Right lobe of liver (tissue), 6 donors: ENCODE data around the gene TCN2. TPM values are rescaled to one million over a fixed set of nuclear protein-coding genes. Genes with fewer than 3 reads are reported as not detected.
"Not testable (repeated sequence)": the region's sequence is repeated elsewhere in the genome, so short reads cannot be mapped to it uniquely, and the experiment has no call there.

Experiments used
- ATAC-seq, 4 donors: fragments of 200-7000 bp; cut with Tn5 transposase; one replicate each; pipeline ENCODE4 v1.9.1; 2020; ENCODE audit warnings: mild to moderate bottlenecking in 4 of 4, moderate library complexity in 4 of 4
- DNase-seq, 3 donors: peaks; one replicate each; pipeline ENCODE4 v3.0.0-alpha.2; 2020
- H3K27ac ChIP-seq, 3 donors: fragments of 200-600 bp; one replicate each; pipeline ENCODE4 v1.8.0; 2022
- H3K27me3 ChIP-seq, 2 donors: fragments of 200-600 bp; one replicate each; pipeline ENCODE4 v1.8.0; 2022
- H3K36me3 ChIP-seq, 4 donors: fragments of 200-600 bp; sonication (generic) in 1 of 4; one replicate each; pipeline versions ENCODE4 v1.5.1 to v1.8.0; 2017 to 2022; ENCODE audit warnings: control low read depth in 1 of 4
- H3K4me1 ChIP-seq, 4 donors: fragments of 200-600 bp; sonication (generic) in 1 of 4; one replicate each; pipeline versions ENCODE4 v1.5.1 to v1.8.0; 2017 to 2022; ENCODE audit warnings: control low read depth in 1 of 4
- H3K4me3 ChIP-seq, 3 donors: fragments of 200-600 bp; one replicate each; pipeline ENCODE4 v1.8.0; 2022
- H3K9me3 ChIP-seq, 4 donors: fragments of 200-600 bp; sonication (generic) in 1 of 4; one replicate each; pipeline versions ENCODE4 v1.5.1 to v1.8.0; 2017 to 2022; ENCODE audit warnings: control low read depth in 1 of 4
- POLR2A ChIP-seq: fragments of 450-650 bp; IDR thresholded peaks from one replicate; pipeline ENCODE4 v1.6.1; 2017; ENCODE audit warnings: antibody characterized with exemption, mild to moderate bottlenecking
- WGBS: methylation state at CpG from one replicate; pipeline ENCODE4 v1.1.6; 2018; ENCODE audit warnings: low coverage, low lambda C conversion rate; ENCODE audit not compliant: insufficient coverage; ENCODE audit errors: missing lambda C conversion rate; 5-methylcytosine and 5-hydroxymethylcytosine counted together
- intact Hi-C, 2 donors: fragments of 100-400 bp; cut with DNase I; formaldehyde crosslinking; loops; one replicate each; pipeline versions ENCODE4 v1.11.2 to v1.14.1; 2022
- total RNA-seq, 6 experiments: library from RNA; depleted of rRNA in 2 of 6; stranded (reverse); fragments of >200 nt in 2 of 6; fragmentation: NEBNext Ultra II Directional in 3 of 6; extraction: Animal tissue kit (Norgen Biotek cat#: 25700) in 3 of 6; gene quantifications; one replicate each; pipeline versions ENCODE4 v1.1.0 to v1.2.4, GENCODE V29; 2016 to 2023
- TF ChIP-seq, protein P1 (sequence below), 4 donors: fragments of 200-600 bp in 3 of 4; fragments of 450-650 bp in 1 of 4; IDR thresholded peaks; one replicate each; pipeline versions ENCODE4 v1.5.1 to v1.8.0; 2016 to 2022; ENCODE audit warnings: antibody characterized with exemption in 4 of 4, mild to moderate bottlenecking in 2 of 4
- donor health status: DM: no; HTN: yes; CAD: no.
- donor health status: DM: no; HTN: no; CAD: no.
- donor health status: DM: no; HTN: no; CAD: no.
- donor health status: DM: no; HTN: yes; CAD: no.
- donor health status: DM: no; HTN: yes; CAD: no.

Gene TCN2
- total RNA-seq, 6 experiments from 2014 or later: 8.9 to 14.6 (median 12.8) TPM

DNA sequence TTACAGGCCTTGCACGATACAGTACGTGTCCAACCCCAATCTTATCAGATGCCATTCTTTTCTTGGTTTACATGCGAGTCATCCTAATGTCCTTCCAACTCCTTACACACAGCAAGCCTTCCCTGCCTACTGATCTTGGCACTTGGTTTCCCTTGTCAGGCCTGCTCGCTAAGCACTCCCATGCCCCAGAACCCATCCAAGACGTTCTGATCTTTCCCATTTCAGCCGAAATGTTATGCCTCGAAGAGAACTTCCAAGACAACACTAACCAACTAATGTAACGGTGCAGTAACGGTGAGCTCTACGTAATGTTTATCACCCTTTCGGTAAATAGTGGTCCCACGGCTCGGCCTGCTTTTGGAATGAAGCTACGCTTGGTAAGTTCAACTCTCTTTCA is 15.8 kb upstream of the TCN2 start:
- DNase-seq: no peak

GRCh38 chr22:30591588-30592359 is 15.2 kb upstream of the TCN2 start, which contains the start of gene PES1:
TSS of gene PES1 (minus strand) at chr22:30591910. CDS start at chr22:30591833, 77 bp downstream.
- peaks cover 0 to 14% (median 5%) of the 10 kb centered on the region in 4 donors for H3K4me1 ChIP-seq
- ATAC-seq (peak; percentile 98 to 99 (median 99)), DNase-seq (peak; percentile 93 to 97 (median 95))
- peak within 1 kb of the TSS; percentile 67 to 84 (median 82) for H3K27ac ChIP-seq
- WGBS: 0% methylated on average over 46 of the region's 49 CpGs
- no peaks in the 10 kb centered on the region for H3K9me3 ChIP-seq
- peak; percentile 22 for TF ChIP-seq POLR2A
- TF ChIP-seq, protein P1, sequence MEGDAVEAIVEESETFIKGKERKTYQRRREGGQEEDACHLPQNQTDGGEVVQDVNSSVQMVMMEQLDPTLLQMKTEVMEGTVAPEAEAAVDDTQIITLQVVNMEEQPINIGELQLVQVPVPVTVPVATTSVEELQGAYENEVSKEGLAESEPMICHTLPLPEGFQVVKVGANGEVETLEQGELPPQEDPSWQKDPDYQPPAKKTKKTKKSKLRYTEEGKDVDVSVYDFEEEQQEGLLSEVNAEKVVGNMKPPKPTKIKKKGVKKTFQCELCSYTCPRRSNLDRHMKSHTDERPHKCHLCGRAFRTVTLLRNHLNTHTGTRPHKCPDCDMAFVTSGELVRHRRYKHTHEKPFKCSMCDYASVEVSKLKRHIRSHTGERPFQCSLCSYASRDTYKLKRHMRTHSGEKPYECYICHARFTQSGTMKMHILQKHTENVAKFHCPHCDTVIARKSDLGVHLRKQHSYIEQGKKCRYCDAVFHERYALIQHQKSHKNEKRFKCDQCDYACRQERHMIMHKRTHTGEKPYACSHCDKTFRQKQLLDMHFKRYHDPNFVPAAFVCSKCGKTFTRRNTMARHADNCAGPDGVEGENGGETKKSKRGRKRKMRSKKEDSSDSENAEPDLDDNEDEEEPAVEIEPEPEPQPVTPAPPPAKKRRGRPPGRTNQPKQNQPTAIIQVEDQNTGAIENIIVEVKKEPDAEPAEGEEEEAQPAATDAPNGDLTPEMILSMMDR (IDR thresholded peaks at IDR 0.05): no peak
- peak within 1 kb of the TSS; percentile 84 to 88 (median 85) for H3K4me3 ChIP-seq
- H3K27me3 ChIP-seq: no peaks in the 10 kb centered on the region
- peaks cover 0 to 23% (median 17%) of the 10 kb centered on the region in 4 donors for H3K36me3 ChIP-seq
- intact Hi-C loops: no loop called here

More for the DNA sequence above, 15.8 kb upstream of the TCN2 start:
- no peak for ATAC-seq
- 5% methylated on average over 12 of the region's 14 CpGs for WGBS
- H3K9me3 ChIP-seq: no peaks in the 10 kb centered on the region
- intact Hi-C loops: no loop called here
- peaks cover 0 to 29% (median 22%) of the 10 kb centered on the region in 4 donors for H3K36me3 ChIP-seq
- H3K27me3 ChIP-seq: no peaks in the 10 kb centered on the region
- TF ChIP-seq POLR2A: no peak
- TF ChIP-seq, protein P1 (IDR thresholded peaks at IDR 0.05): no peak
- peak overlapping the region; percentile 84 to 88 (median 85) for H3K4me3 ChIP-seq
- H3K27ac ChIP-seq: peak overlapping the region; percentile 67 to 84 (median 82)
- peaks cover 0 to 14% (median 5%) of the 10 kb centered on the region in 4 donors for H3K4me1 ChIP-seq

GRCh38 chr22:30592360-30592713 is 14.6 kb upstream of the TCN2 start:
- H3K9me3 ChIP-seq, ATAC-seq, DNase-seq, intact Hi-C loops, H3K27ac ChIP-seq, H3K27me3 ChIP-seq: not testable (repeated sequence)
- WGBS: 28% methylated on average over 15 of the region's 18 CpGs
- Histone ChIP-seq H3K36me3 (peaks cover 0 to 18% (median 12%) of the 10 kb centered on the region in 4 donors), H3K4me3 (peak overlapping the region in 1 of 3 donors; percentile 84), H3K4me1 (peaks cover 0 to 14% (median 5%) of the 10 kb centered on the region in 4 donors)

DNA sequence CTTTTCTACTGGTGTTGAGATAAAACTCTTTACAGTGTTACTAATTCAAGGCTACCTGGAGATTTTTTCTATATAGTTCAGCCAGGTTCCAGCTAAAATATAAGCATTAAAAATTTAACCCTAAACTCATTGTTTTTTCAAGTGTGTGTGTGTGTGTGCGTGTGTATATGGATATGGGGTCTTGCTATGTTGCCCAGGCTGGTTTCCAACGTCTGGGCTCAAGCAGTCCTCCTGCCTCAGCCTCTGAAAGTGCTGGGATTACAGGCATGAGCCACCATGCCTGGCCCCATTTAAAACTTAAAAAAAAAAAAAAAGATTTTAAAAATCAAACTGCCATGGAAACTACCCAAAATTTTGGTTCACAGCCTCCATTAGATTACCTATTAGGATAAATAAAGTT is 10.8 kb upstream of the TCN2 start:
- DNase-seq (no peak), ATAC-seq (no peak)
- intact Hi-C loops: no loop called here
- peaks cover 0 to 4% (median 0%) of the 10 kb centered on the region in 4 donors for H3K4me1 ChIP-seq
- no peak overlapping the region for H3K4me3 ChIP-seq
- no peak for TF ChIP-seq POLR2A
- TF ChIP-seq, protein P1 (IDR thresholded peaks at IDR 0.05): no peak
- no peaks in the 10 kb centered on the region for H3K9me3 ChIP-seq
- 33% methylated on average over 2 of the region's 2 CpGs for WGBS
- no peaks in the 10 kb centered on the region for H3K27me3 ChIP-seq
- H3K36me3 ChIP-seq: no peaks in the 10 kb centered on the region
- no peak overlapping the region for H3K27ac ChIP-seq

GRCh38 chr22:30596886-30597285 is 10.1 kb upstream of the TCN2 start:
- intact Hi-C loops: no loop called here
- Histone ChIP-seq H3K36me3 (no peaks in the 10 kb centered on the region), H3K4me3 (no peak overlapping the region), H3K27ac (no peak overlapping the region), H3K9me3 (no peaks in the 10 kb centered on the region), H3K27me3 (no peaks in the 10 kb centered on the region), H3K4me1 (peaks cover 0 to 4% (median 0%) of the 10 kb centered on the region in 4 donors)
- no peak for DNase-seq
- WGBS: 100% methylated on average over 2 of the region's 29 CpGs
- TF ChIP-seq POLR2A: no peak
- TF ChIP-seq, protein P1 (IDR thresholded peaks at IDR 0.05): no peak
- ATAC-seq: no peak
